IMR-90 (cell line): ENCODE measurements around the gene RGS3. TPM values are rescaled to one million over a fixed set of nuclear protein-coding genes. Genes with fewer than 3 reads are reported as not detected.

Experiments
- ATAC-seq: fragments of 200-7000 bp; cut with Tn5 transposase; 2 replicates; pipeline ENCODE4 v1.9.1; 2020; ENCODE audit warnings: low read depth, mild to moderate bottlenecking, moderate library complexity
- BruUV-seq: library from RNA; stranded (reverse); fragments of 400-500 nt; replicated peaks from 2 replicates; lab custom pipeline; 2021; lab: Mats Ljungman, UMichigan
- CTCF ChIA-PET: fragments of 300-600 bp; formaldehyde crosslinking; extraction: SDS; loops from one replicate; lab custom pipeline; 2021; ENCODE audit warnings: antibody characterized with exemption; lab: Yijun Ruan, JAX
- POLR2A ChIA-PET: fragments of 300-600 bp; sonication (Branson Sonifier 250); formaldehyde crosslinking; loops from one replicate; lab custom pipeline; 2022; ENCODE audit warnings: antibody characterized with exemption; ENCODE audit not compliant: unreplicated experiment; lab: Charles Lee
- DNase-seq: peaks from one replicate; pipeline ENCODE4 v3.0.0; 2013
- H2AFZ ChIP-seq: replicated peaks from 2 replicates; pipeline ENCODE3; 2013; ENCODE audit warnings: low read length, mild to moderate bottlenecking; ENCODE audit not compliant: poor library complexity
- H2AK5ac ChIP-seq: 2 replicates; pipeline ENCODE4 v1.6.1; 2013; ENCODE audit warnings: low read depth, low read length, inconsistent platforms
- H2AK9ac ChIP-seq: replicated peaks from 2 replicates; pipeline ENCODE3; 2013; ENCODE audit warnings: mild to moderate bottlenecking, low read depth, low read length, moderate library complexity; ENCODE audit not compliant: poor library complexity
- H2BK120ac ChIP-seq: 2 replicates; pipeline ENCODE4 v1.6.1; 2013; ENCODE audit warnings: low read depth, low read length, inconsistent platforms
- H2BK15ac ChIP-seq: 3 replicates; pipeline ENCODE4 v1.6.1; 2013; ENCODE audit warnings: low read depth, low read length, inconsistent platforms
- H2BK20ac ChIP-seq: 2 replicates; pipeline ENCODE4 v1.6.1; 2013; ENCODE audit warnings: low read depth, mild to moderate bottlenecking, inconsistent platforms, low read length, moderate library complexity
- H2BK5ac ChIP-seq: 2 replicates; pipeline ENCODE4 v1.6.1; 2013; ENCODE audit warnings: mild to moderate bottlenecking, low read depth, low read length, inconsistent platforms; ENCODE audit not compliant: poor library complexity, severe bottlenecking
- H3K14ac ChIP-seq: replicated peaks from 2 replicates; pipeline ENCODE4 v1.6.1; 2013; ENCODE audit warnings: low read depth, low read length, inconsistent platforms
- H3K18ac ChIP-seq: 2 replicates; pipeline ENCODE4 v1.6.1; 2013; ENCODE audit warnings: low read depth, low read length, control low read depth
- H3K23ac ChIP-seq: 2 replicates; pipeline ENCODE4 v1.6.1; 2013; ENCODE audit warnings: low read depth, low read length, inconsistent platforms
- H3K27ac ChIP-seq: 2 replicates; pipeline ENCODE4 v1.5.1; 2013; ENCODE audit warnings: mild to moderate bottlenecking, control low read depth, low read length; ENCODE audit not compliant: insufficient read depth
- H3K27me3 ChIP-seq: 2 replicates; pipeline ENCODE4 v1.6.1; 2013; ENCODE audit warnings: low read length; ENCODE audit not compliant: control insufficient read depth, insufficient read depth
- H3K36me3 ChIP-seq: 2 replicates; pipeline ENCODE4 v1.6.1; 2013; ENCODE audit warnings: low read length, mixed read lengths; ENCODE audit not compliant: control insufficient read depth, insufficient read depth
- H3K4ac ChIP-seq: 2 replicates; pipeline ENCODE4 v1.6.1; 2013; ENCODE audit warnings: low read depth, low read length, inconsistent platforms
- H3K4me1 ChIP-seq: 2 replicates; pipeline ENCODE4 v1.6.1; 2013; ENCODE audit warnings: low read length, mixed read lengths; ENCODE audit not compliant: control insufficient read depth, insufficient read depth
- H3K4me2 ChIP-seq: 2 replicates; pipeline ENCODE4 v1.6.1; 2013; ENCODE audit warnings: low read depth, mild to moderate bottlenecking, control low read depth, low read length, moderate library complexity
- H3K4me3 ChIP-seq: 2 replicates; pipeline ENCODE4 v1.5.1; 2013; ENCODE audit warnings: low read depth, mild to moderate bottlenecking, control low read depth, low read length, moderate library complexity; ENCODE audit not compliant: insufficient read depth
- H3K56ac ChIP-seq: 2 replicates; pipeline ENCODE4 v1.6.1; 2013; ENCODE audit warnings: low read length, inconsistent platforms; ENCODE audit not compliant: insufficient read depth; ENCODE audit errors: extremely low read depth
- H3K79me1 ChIP-seq, 2 experiments: 2 replicates each; pipeline ENCODE4 v1.6.1; 2013; ENCODE audit warnings: low read length in 2 of 2, inconsistent platforms in 1 of 2, low read depth in 1 of 2
- H3K9ac ChIP-seq: 2 replicates; pipeline ENCODE4 v1.6.1; 2013; ENCODE audit warnings: low read depth, low read length, control low read depth
- H3K9me1 ChIP-seq: 2 replicates; pipeline ENCODE4 v1.6.1; 2013; ENCODE audit warnings: low read length, inconsistent platforms; ENCODE audit not compliant: insufficient read depth
- H3K9me3 ChIP-seq: 2 replicates; pipeline ENCODE4 v1.6.1; 2013; ENCODE audit warnings: low read length; ENCODE audit not compliant: control insufficient read depth, insufficient read depth
- H4K20me1 ChIP-seq: 2 replicates; pipeline ENCODE4 v1.6.1; 2013; ENCODE audit warnings: low read length, inconsistent platforms; ENCODE audit not compliant: insufficient read depth
- H4K5ac ChIP-seq: 2 replicates; pipeline ENCODE4 v1.6.1; 2013; ENCODE audit warnings: mild to moderate bottlenecking, low read depth, low read length, control low read depth
- H4K8ac ChIP-seq, 2 experiments: 2 replicates each; pipeline ENCODE4 v1.6.1; 2013; ENCODE audit warnings: low read depth in 2 of 2, low read length in 2 of 2, control low read depth in 1 of 2, inconsistent platforms in 1 of 2
- H4K91ac ChIP-seq: 2 replicates; pipeline ENCODE4 v1.6.1; 2013; ENCODE audit warnings: low read depth, low read length, inconsistent platforms; ENCODE audit not compliant: insufficient read depth
- BHLHE40 ChIP-seq: fragments of 150-350 bp; IDR thresholded peaks from 2 replicates; pipeline ENCODE4 v1.6.1; 2016; ENCODE audit warnings: mild to moderate bottlenecking, low read depth, low read length
- CEBPB ChIP-seq: IDR thresholded peaks from 2 replicates; pipeline ENCODE4 v1.6.1; 2012; ENCODE audit warnings: low read depth, low read length, improper control_type of control experiment
- FOS ChIP-seq: fragments of 150-350 bp; IDR thresholded peaks from 2 replicates; pipeline ENCODE4 v1.6.1; 2016; ENCODE audit warnings: low read depth, low read length
- MAFK ChIP-seq: IDR thresholded peaks from 2 replicates; pipeline ENCODE4 v1.6.1; 2012; ENCODE audit warnings: low read depth, low read length, improper control_type of control experiment
- NFE2L2 ChIP-seq: fragments of 150-350 bp; IDR thresholded peaks from 2 replicates; pipeline ENCODE4 v1.6.1; 2016; ENCODE audit warnings: low read depth, mild to moderate bottlenecking, low read length
- POLR2A ChIP-seq: IDR thresholded peaks from 2 replicates; pipeline ENCODE4 v1.6.1; 2012; ENCODE audit warnings: mild to moderate bottlenecking, low read depth, low read length
- RAD21 ChIP-seq: IDR thresholded peaks from 2 replicates; pipeline ENCODE4 v1.6.1; 2012; ENCODE audit warnings: low read length, improper control_type of control experiment
- RCOR1 ChIP-seq: IDR thresholded peaks from 2 replicates; pipeline ENCODE4 v1.6.1; 2012; ENCODE audit warnings: mild to moderate bottlenecking, low read length, improper control_type of control experiment; ENCODE audit not compliant: insufficient replicate concordance
- RFX5 ChIP-seq: IDR thresholded peaks from 2 replicates; pipeline ENCODE4 v1.8.0; 2012; ENCODE audit warnings: low read depth, mild to moderate bottlenecking, low read length, moderate library complexity
- WGBS, 2 experiments: methylation state at CpG; one replicate each; pipeline versions ENCODE4 v1.1.5 to v1.1.7; 2013; ENCODE audit warnings: missing lambda C conversion rate in 2 of 2; ENCODE audit not compliant: insufficient read length in 1 of 2; ENCODE audit errors: extremely low coverage in 2 of 2; 5-methylcytosine and 5-hydroxymethylcytosine counted together
- dilution Hi-C: fragments of 300-500 bp; cut with HindIII; formaldehyde crosslinking; loops from one replicate; pipeline ENCODE4 v1.14.3; 2018; ENCODE audit warnings: low sequenced_read_pairs; ENCODE audit not compliant: unreplicated experiment
- in situ Hi-C: fragments of 300-500 bp; cut with MboI; formaldehyde crosslinking; loops from 3 replicates; pipeline ENCODE4 v1.14.3; 2019; ENCODE audit warnings: low sequenced_read_pairs, inconsistent platforms, mixed read lengths
- intact Hi-C: fragments of 100-400 bp; cut with micrococcal nuclease; formaldehyde crosslinking; loops from 2 replicates; pipeline ENCODE4 v1.10.0; 2022
- polyA plus RNA-seq, 3 experiments: library from polyadenylated mRNA; depleted of rRNA; stranded (reverse); fragments of >200 nt; gene quantifications; 2 replicates each; pipeline ENCODE4 v1.2.3, GENCODE V29; 2012; ENCODE audit warnings: low replicate concordance in 1 of 3
- total RNA-seq: library from RNA; depleted of rRNA; stranded (reverse); fragments of >200 nt; gene quantifications from 2 replicates; pipeline ENCODE4 v1.2.3, GENCODE V29; 2012
- TF ChIP-seq, protein P1 (sequence below): fragments of 150-350 bp; IDR thresholded peaks from 2 replicates; pipeline ENCODE4 v1.6.1; 2017; ENCODE audit warnings: mild to moderate bottlenecking, antibody characterized with exemption, low read length, low read depth
- TF ChIP-seq, protein P2 (sequence below): fragments of 150-350 bp; IDR thresholded peaks from 2 replicates; pipeline ENCODE4 v1.6.1; 2016; ENCODE audit warnings: low read depth, mild to moderate bottlenecking, low read length, moderate library complexity, borderline replicate concordance

RGS3 gene
- total and polyA plus RNA-seq, 2 of the 4 experiments (the other 2 are of a cell fraction) = 51.8 to 65.6 TPM

- in situ Hi-C loops (no loop called here), intact Hi-C loops (no loop called here), dilution Hi-C loops (no loop called here)
- Histone ChIP-seq H4K5ac (no peak overlapping the region), H2AK5ac (peak overlapping the region; percentile 27; the same call in 1 of the 2 replicates), H3K4me3 (no peak overlapping the region), H3K14ac (no peak overlapping the region), H3K9me3 (no peaks in the 10 kb centered on the region), H4K20me1 (no peaks in the 10 kb centered on the region), H2BK15ac (no peak overlapping the region), H3K56ac (no peak overlapping the region), H3K9me1 (no peaks in the 10 kb centered on the region), H4K91ac (peak overlapping the region; percentile 9; the same call in 1 of the 2 replicates), H3K27me3 (no peaks in the 10 kb centered on the region), H3K23ac (no peak overlapping the region), H2BK120ac (no peak overlapping the region), H2AK9ac (no peak overlapping the region), H2BK5ac (no peak overlapping the region), H3K9ac (no peak overlapping the region), H3K18ac (no peak overlapping the region), H3K4me2 (no peak overlapping the region), H3K27ac (no peak overlapping the region), H2AFZ (no peak overlapping the region), H2BK20ac (no peak overlapping the region), H4K8ac (no peak overlapping the region), H3K36me3 (no peaks in the 10 kb centered on the region), H3K4me1 (peaks cover 7% of the 10 kb centered on the region), H3K79me1 (no peaks in the 10 kb centered on the region), H3K4ac (no peak overlapping the region)
- no peak for DNase-seq
- CTCF ChIA-PET = no interaction called here
- no TSS peak for BruUV-seq
- WGBS, 2 experiments = no CpG with 5 or more reads among the region's 2 CpGs
- no peak for ATAC-seq
- POLR2A ChIA-PET = no interaction called here
- TF ChIP-seq RFX5 = no peak
- TF ChIP-seq POLR2A = no peak
- no peak for TF ChIP-seq NFE2L2
- TF ChIP-seq, protein P1, sequence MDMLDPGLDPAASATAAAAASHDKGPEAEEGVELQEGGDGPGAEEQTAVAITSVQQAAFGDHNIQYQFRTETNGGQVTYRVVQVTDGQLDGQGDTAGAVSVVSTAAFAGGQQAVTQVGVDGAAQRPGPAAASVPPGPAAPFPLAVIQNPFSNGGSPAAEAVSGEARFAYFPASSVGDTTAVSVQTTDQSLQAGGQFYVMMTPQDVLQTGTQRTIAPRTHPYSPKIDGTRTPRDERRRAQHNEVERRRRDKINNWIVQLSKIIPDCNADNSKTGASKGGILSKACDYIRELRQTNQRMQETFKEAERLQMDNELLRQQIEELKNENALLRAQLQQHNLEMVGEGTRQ = no peak
- TF ChIP-seq, protein P2, sequence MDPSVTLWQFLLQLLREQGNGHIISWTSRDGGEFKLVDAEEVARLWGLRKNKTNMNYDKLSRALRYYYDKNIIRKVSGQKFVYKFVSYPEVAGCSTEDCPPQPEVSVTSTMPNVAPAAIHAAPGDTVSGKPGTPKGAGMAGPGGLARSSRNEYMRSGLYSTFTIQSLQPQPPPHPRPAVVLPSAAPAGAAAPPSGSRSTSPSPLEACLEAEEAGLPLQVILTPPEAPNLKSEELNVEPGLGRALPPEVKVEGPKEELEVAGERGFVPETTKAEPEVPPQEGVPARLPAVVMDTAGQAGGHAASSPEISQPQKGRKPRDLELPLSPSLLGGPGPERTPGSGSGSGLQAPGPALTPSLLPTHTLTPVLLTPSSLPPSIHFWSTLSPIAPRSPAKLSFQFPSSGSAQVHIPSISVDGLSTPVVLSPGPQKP = no peak
- TF ChIP-seq MAFK = no peak
- TF ChIP-seq RCOR1 = no peak
- TF ChIP-seq RAD21 = no peak
- no peak for TF ChIP-seq BHLHE40
- no peak for TF ChIP-seq CEBPB
- TF ChIP-seq FOS = no peak
These were observed 11.5 kb downstream of the RGS3 start for GRCh38 chr9:113475031-113475430.
